ENCODE measurements around the gene SEC23A. TPM values are rescaled to one million over a fixed set of nuclear protein-coding genes. Genes with fewer than 3 reads are reported as not detected.

The SEC23A gene
- total and polyA plus RNA-seq, 2 of the 8 experiments (the other 6 are each of a cell fraction or from before 2014, with no cell fraction given): 30.9 to 58.2 TPM

DNA sequence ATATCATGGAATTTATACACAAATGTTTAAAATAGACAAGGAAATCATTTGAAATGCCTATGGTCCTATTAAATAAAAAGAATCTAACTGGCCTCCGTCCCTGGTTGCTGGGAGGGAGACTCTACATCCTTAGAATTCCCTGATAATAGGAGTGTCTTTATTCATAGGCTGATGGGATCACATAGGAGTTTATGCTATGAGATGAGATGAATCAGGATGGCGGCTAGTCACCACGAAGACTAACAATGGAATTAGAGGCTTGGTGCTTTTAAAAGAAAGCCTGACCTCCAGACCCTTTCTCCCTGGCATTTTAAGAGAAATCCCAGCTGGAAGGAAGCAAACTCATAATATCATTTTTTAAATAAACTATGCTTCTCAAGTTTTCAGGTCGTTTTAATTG lies 69.7 kb downstream of the SEC23A start:
- H2BK120ac ChIP-seq (replicated peaks; ENCODE audit: low read depth, low read length): no peak overlapping the region
- CTCF ChIA-PET (ENCODE audit: partially characterized antibody): interaction anchor here (0.6 to 2.4 kb wide), 2 partner anchors 16 to 311 kb away, joined by 3 to 11 read pairs; no protein-coding TSS in a partner anchor
- H3K79me1 ChIP-seq (ENCODE audit: low read depth, low read length): no peaks in the 10 kb centered on the region
- peaks cover 0 to 1% (median 0%) of the 10 kb centered on the region in 4 experiments; a peak in 1 of 7 replicates for H3K27me3 ChIP-seq (replicated peaks in 1 of 4; ENCODE audit: control insufficient read depth in 3 of 4, extremely low read depth in 1 of 4, insufficient read depth in 3 of 4, low read length in 3 of 4)
- H3K18ac ChIP-seq (ENCODE audit: extremely low read depth, low read length): no peak overlapping the region
- no peak overlapping the region for H3K4me3 ChIP-seq (ENCODE audit: extremely low read depth in 1 of 4, insufficient read depth in 2 of 4, low read depth in 3 of 4, low read length in 4 of 4)
- H3K4ac ChIP-seq (replicated peaks; ENCODE audit: insufficient read length, low read depth, low read length): no peak overlapping the region
- POLR2A ChIA-PET (ENCODE audit: partially characterized antibody): no interaction called here
- no peaks in the 10 kb centered on the region for H3K79me2 ChIP-seq (ENCODE audit: control insufficient read depth in 1 of 2, insufficient read depth in 2 of 2, low read length in 2 of 2)
- H2AK5ac ChIP-seq (ENCODE audit: low read depth, low read length): no peak overlapping the region
- no peak overlapping the region for H3K4me2 ChIP-seq (ENCODE audit: insufficient read depth in 1 of 2, low read depth in 2 of 2, low read length in 2 of 2)
- peaks cover 2 to 45% (median 18%) of the 10 kb centered on the region in 4 experiments; a peak in 4 of 8 replicates for H3K36me3 ChIP-seq (ENCODE audit: control insufficient read depth in 2 of 4, insufficient read depth in 4 of 4, low read length in 3 of 4)
- 86% methylated on average over 4 of the region's 4 CpGs; no CpG with 5 or more reads in 1 of the 2 experiments for WGBS, 2 experiments (ENCODE audit: extremely low coverage in 1 of 2, insufficient coverage in 1 of 2, insufficient read length in 1 of 2, insufficient replicate concordance in 2 of 2, low coverage in 1 of 2, low lambda C conversion rate in 2 of 2, missing lambda C conversion rate in 1 of 2)
- no peak overlapping the region for H2AFZ ChIP-seq (ENCODE audit: low read length)
- no peaks in the 10 kb centered on the region for H3K9me3 ChIP-seq (ENCODE audit: insufficient read depth in 2 of 2, low read depth in 1 of 2, low read length in 1 of 2)
- no peak overlapping the region for H2BK20ac ChIP-seq (ENCODE audit: low read length)
- FAIRE-seq (no peak), DNase-seq (ENCODE audit: low read depth in 1 of 2, low spot score in 2 of 2) (no peak)
- H4K8ac ChIP-seq (ENCODE audit: extremely low read depth, insufficient read depth, low read length): no peak overlapping the region
- H2BK5ac ChIP-seq (ENCODE audit: low read depth, low read length): no peak overlapping the region
- no peak overlapping the region for H2BK15ac ChIP-seq (ENCODE audit: low read length)
- H4K91ac ChIP-seq (replicated peaks; ENCODE audit: insufficient read length, low read length): no peak overlapping the region
- no peak for TF ChIP-seq TBP (IDR thresholded peaks at IDR 0.05; ENCODE audit: low read depth, low read length)
- TF ChIP-seq, protein P1, sequence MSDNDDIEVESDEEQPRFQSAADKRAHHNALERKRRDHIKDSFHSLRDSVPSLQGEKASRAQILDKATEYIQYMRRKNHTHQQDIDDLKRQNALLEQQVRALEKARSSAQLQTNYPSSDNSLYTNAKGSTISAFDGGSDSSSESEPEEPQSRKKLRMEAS (IDR thresholded peaks at IDR 0.05): no peak
- no peak for TF ChIP-seq SIN3A (conservative IDR thresholded peaks at IDR 0.05 in 1 of 2, IDR thresholded peaks at IDR 0.05 in 1 of 2; ENCODE audit: low read depth in 1 of 2, low read length in 2 of 2)
- no peak overlapping the region for H2BK12ac ChIP-seq (ENCODE audit: low read depth, low read length)
- no peaks in the 10 kb centered on the region for H4K20me1 ChIP-seq (replicated peaks in 1 of 2; ENCODE audit: control insufficient read depth in 1 of 2, insufficient read depth in 2 of 2, low read length in 2 of 2)
- H4K5ac ChIP-seq (ENCODE audit: insufficient read length, low read depth, low read length): no peak overlapping the region
- H3K23ac ChIP-seq (ENCODE audit: insufficient read length): no peak overlapping the region
- no peak overlapping the region for H3K14ac ChIP-seq (ENCODE audit: insufficient read length)
- H3K27ac ChIP-seq (ENCODE audit: low read depth, low read length): no peak overlapping the region
- H3K23me2 ChIP-seq (ENCODE audit: low read depth, low read length): peaks cover 2% of the 10 kb centered on the region; the same call in 1 of the 2 replicates
- H3K4me1 ChIP-seq (replicated peaks in 1 of 4; ENCODE audit: control insufficient read depth in 3 of 4, insufficient read depth in 4 of 4, low read length in 3 of 4): no peaks in the 10 kb centered on the region
- H3K9ac ChIP-seq (replicated peaks in 1 of 4; ENCODE audit: extremely low read depth in 1 of 4, low read depth in 3 of 4, low read length in 3 of 4): no peak overlapping the region
- H3K56ac ChIP-seq (replicated peaks; ENCODE audit: insufficient read length, low read depth, low read length): no peak overlapping the region

All from H1 (cell line).